Measurements from ENCODE around the gene RIN3. TPM values are rescaled to one million over a fixed set of nuclear protein-coding genes. Genes with fewer than 3 reads are reported as not detected.
A peak's percentile ranks its signal among the peaks of the same experiment; 100 is the strongest.

Gene RIN3
- total RNA-seq, 1 donor from 2014 or later, result 18.8 TPM

DNA sequence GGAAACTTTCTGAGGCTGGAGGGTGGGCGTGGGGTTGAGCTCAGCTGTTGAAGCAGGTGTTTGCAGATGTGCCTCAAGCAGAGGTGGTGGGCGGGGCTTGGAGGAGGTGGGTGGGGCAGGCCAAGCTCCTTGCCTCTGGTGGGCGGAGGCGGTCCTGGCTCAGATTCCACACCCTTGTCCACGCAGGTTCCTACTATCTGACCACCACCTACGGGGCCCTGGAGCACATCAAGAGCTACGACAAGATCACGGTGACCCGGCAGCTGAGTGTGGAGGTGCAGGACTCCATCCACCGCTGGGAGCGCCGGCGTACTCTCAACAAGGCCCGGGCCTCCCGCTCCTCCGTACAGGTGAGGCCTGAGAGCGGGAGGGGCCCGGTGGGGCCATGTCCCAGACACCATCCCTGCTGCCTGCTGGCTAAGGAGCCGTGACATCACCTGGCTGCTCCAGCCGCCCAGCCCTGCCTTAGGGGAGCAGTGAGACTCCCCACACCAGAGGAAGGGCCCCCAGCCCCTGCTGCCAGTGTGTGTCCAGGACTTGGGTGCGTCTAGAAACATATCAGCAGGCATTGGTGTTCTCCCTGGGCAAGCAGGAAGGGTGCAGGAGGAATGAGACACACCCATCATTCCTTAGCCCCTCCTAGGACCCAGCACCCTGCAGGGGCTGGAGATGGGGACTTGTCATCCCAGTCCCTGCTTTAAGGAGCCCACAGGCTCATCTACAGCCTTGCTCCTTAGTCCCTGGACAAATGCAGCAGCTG, 171.4 kb downstream of the RIN3 start:
- peak; percentile 91 for DNase-seq (ENCODE audit: low spot score)
- Mint-ChIP-seq H3K27ac (ENCODE audit: unreplicated experiment) (no peak overlapping the region), H3K9me3 (ENCODE audit: low read depth) (no peaks in the 10 kb centered on the region), H3K36me3 (ENCODE audit: low read depth) (peaks cover 2% of the 10 kb centered on the region), H3K27me3 (ENCODE audit: low read depth) (no peaks in the 10 kb centered on the region), H3K4me3 (ENCODE audit: unreplicated experiment) (no peak overlapping the region), H3K4me1 (ENCODE audit: low read depth) (peaks cover 4% of the 10 kb centered on the region)
- TF ChIP-seq CTCF (IDR thresholded peaks at IDR 0.05), result no peak

DNA sequence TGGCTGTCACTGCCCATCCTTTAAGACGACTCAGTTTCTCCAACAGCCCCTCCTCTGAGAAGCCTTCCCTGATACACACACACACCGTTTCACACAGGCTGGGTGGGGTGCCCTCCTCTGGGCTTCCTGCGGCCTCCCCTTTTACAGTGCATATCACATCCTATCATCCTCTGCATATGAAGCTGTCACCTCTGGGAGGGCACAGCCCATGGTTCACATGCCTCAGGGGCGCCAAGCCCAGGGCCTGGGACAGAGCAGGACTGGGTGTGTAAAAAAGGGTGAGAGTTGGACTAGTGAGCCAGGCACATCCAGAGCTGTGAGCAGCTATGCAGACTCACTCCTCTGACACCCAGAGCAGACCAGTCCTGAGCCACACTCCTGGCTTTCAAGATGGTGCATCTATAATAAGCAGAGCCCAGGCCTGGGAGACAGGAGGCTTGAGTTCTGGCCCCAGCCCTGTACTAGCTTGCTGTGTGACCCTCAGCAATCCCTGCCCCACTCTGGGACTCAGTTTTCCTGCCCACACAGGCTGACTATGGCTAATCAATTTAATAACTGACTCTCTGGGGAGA, 172.3 kb downstream of the RIN3 start:
- Mint-ChIP-seq H3K9me3 (ENCODE audit: low read depth) (no peaks in the 10 kb centered on the region), H3K27me3 (ENCODE audit: low read depth) (no peaks in the 10 kb centered on the region), H3K27ac (ENCODE audit: unreplicated experiment) (no peak overlapping the region), H3K4me1 (ENCODE audit: low read depth) (peaks cover 4% of the 10 kb centered on the region), H3K4me3 (ENCODE audit: unreplicated experiment) (no peak overlapping the region), H3K36me3 (ENCODE audit: low read depth) (peaks cover 2% of the 10 kb centered on the region)
- TF ChIP-seq CTCF (IDR thresholded peaks at IDR 0.05), result no peak
- DNase-seq (ENCODE audit: low spot score), result peak; percentile 64

GRCh38 chr14:92686411-92686899, 172.9 kb downstream of the RIN3 start:
- H3K4me1 Mint-ChIP-seq (ENCODE audit: low read depth), result peaks cover under 1% of the 10 kb centered on the region
- H3K9me3 Mint-ChIP-seq (ENCODE audit: low read depth), result no peaks in the 10 kb centered on the region
- no peaks in the 10 kb centered on the region for H3K27me3 Mint-ChIP-seq (ENCODE audit: low read depth)
- H3K36me3 Mint-ChIP-seq (ENCODE audit: low read depth), result peaks cover 2% of the 10 kb centered on the region
- H3K27ac Mint-ChIP-seq (ENCODE audit: unreplicated experiment), result no peak overlapping the region
- TF ChIP-seq CTCF (IDR thresholded peaks at IDR 0.05), result no peak
- H3K4me3 Mint-ChIP-seq (ENCODE audit: unreplicated experiment), result no peak overlapping the region
- DNase-seq (ENCODE audit: low spot score), result peak; percentile 68

DNA sequence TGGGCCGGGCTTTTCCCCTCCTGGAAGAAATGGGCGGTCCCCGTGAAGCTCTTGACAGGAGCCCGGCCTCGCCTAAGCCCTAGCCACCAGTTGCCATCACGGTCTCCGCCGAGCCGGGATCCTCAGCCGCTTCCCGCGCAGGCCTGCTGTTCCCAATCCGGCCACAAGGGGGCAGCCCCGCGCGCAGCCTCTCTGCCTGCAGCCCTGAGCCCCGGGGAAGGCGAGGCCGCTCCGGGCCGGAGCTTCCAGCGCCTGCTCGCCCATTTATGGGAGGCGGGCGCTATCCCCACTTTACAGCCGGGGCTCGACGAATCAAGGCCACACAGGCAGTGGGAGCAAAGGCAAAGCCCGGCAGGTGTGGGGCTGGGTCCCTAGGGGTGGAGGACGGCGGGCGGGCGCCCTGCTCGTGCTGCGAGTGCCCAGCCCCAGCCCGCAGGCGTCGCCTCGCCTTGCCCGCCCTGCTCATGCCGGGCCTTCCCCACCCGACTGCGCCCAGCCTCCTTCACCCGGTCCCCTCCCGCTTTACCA, 173.4 kb downstream of the RIN3 start:
- Mint-ChIP-seq H3K9me3 (ENCODE audit: low read depth) (no peaks in the 10 kb centered on the region), H3K4me3 (ENCODE audit: unreplicated experiment) (peak overlapping the region; percentile 35), H3K36me3 (ENCODE audit: low read depth) (peaks cover 2% of the 10 kb centered on the region), H3K27me3 (ENCODE audit: low read depth) (no peaks in the 10 kb centered on the region), H3K27ac (ENCODE audit: unreplicated experiment) (no peak overlapping the region), H3K4me1 (ENCODE audit: low read depth) (no peaks in the 10 kb centered on the region)
- DNase-seq (ENCODE audit: low spot score), result peak; percentile 92
- TF ChIP-seq CTCF (IDR thresholded peaks at IDR 0.05), result peak; percentile 95

GRCh38 chr14:92687681-92688433, 174.3 kb downstream of the RIN3 start:
- no peak overlapping the region for H3K4me3 Mint-ChIP-seq (ENCODE audit: unreplicated experiment)
- H3K4me1 Mint-ChIP-seq (ENCODE audit: low read depth), result peaks cover 6% of the 10 kb centered on the region
- H3K27me3 Mint-ChIP-seq (ENCODE audit: low read depth), result no peaks in the 10 kb centered on the region
- no peaks in the 10 kb centered on the region for H3K9me3 Mint-ChIP-seq (ENCODE audit: low read depth)
- TF ChIP-seq CTCF (IDR thresholded peaks at IDR 0.05), result no peak
- peaks cover 2% of the 10 kb centered on the region for H3K36me3 Mint-ChIP-seq (ENCODE audit: low read depth)
- DNase-seq (ENCODE audit: low spot score), result peak; percentile 90
- no peak overlapping the region for H3K27ac Mint-ChIP-seq (ENCODE audit: unreplicated experiment)
